VCaP (cell line): Measurements from ENCODE around the gene TAGLN3.

Experiments
- H3K27ac ChIP-seq: fragments of 450-650 bp; 2 replicates; pipeline ENCODE4 v1.5.1; 2017
- CTCF ChIP-seq: fragments of 450-650 bp; conservative IDR thresholded peaks from 2 replicates; pipeline ENCODE4 v1.5.1; 2017; ENCODE audit warnings: mild to moderate bottlenecking, moderate library complexity

The TAGLN3 gene

DNA sequence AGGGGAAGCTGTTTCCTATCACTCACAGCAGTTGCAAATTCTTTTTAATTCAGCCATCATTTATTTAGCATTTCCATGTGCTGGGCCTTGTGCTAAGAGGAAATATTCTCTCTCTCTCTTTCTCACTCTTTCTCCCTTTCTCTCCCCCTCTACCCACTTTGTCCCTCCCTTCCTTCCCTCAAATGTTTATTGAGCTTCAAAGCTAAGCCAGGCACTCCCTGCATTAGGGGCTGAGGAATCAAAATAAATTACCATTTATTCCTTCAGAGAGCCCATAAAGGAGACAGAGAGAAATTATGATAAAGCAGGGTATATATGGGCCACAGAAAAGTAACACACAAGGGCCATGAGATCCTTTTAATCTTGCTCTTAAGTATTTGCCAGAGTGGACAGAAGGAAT is 42.6 kb downstream of the TAGLN3 start:
- no peak overlapping the region for H3K27ac ChIP-seq
- TF ChIP-seq CTCF: no peak

DNA sequence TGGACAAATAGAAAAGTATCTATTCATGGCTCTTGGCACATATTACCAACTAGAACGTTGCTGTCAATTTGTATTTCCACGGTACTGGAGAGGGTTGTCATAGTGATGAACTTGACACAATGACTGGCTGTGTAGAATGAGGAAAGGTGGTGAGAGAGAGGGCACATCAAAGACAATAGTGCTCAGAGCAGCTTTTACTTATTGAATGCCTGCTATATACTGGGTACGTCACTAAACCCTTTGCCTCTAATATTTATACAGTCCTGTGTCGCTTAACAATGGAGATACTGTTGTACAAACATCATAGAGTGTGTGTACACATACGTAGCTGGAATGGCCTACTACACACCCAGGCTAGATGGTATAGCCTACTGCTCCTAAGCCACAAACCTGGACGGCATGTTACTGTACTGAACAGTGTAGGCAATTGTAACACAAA is 44.1 kb downstream of the TAGLN3 start:
- peak overlapping the region; percentile 25; the same call in 1 of the 2 replicates for H3K27ac ChIP-seq
- no peak for TF ChIP-seq CTCF

- peak overlapping the region; percentile 25; the same call in 1 of the 2 replicates for H3K27ac ChIP-seq
- peak; percentile 94 for TF ChIP-seq CTCF
Observed at GRCh38 chr3:112043621-112044201, 45.0 kb downstream of the TAGLN3 start.

DNA sequence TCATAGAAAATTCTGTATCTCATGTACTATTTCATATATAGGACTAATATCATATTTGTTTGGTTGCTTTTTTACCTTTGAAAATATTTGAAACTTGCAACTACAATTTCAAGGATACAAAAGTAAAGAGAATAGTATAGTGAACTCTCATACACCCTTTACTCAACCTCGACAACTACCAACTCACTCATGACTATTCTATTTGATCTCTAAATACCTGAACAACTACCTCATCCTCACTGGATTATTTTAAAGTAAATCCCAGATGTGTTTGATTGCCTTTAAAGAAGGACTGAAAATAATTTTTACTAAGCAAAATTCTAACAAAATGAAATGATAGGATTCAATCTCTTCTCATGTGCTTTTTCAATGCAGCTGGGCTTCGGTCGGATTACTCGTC is 47.9 kb downstream of the TAGLN3 start:
- H3K27ac ChIP-seq: no peak overlapping the region
- TF ChIP-seq CTCF: no peak

GRCh38 chr3:112047264-112047663 is 48.5 kb downstream of the TAGLN3 start:
- TF ChIP-seq CTCF: no peak

DNA sequence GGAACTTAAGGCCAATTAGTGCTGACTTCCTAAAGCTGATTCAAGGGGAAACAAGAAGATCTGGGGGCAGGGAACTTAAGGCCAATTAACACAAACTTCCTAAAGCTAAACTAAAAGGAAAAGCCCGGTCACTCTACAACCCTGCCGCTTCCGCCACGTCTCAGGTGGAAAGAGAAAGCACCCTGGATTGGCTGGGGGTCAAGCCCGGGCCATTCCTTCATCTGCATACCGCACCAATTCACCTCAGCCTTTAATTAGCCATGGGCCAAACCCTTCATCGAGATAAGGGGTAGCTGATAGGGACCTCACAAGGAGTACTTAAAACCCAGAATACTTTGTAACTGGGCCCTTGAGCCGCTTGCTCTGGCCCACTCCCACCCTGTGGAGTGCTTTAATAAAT is 50.2 kb downstream of the TAGLN3 start:
- H3K27ac ChIP-seq: no peak overlapping the region
- TF ChIP-seq CTCF: no peak

More at GRCh38 chr3:112047264-112047663, 48.5 kb downstream of the TAGLN3 start:
- no peak overlapping the region for H3K27ac ChIP-seq

- no peak for TF ChIP-seq CTCF
- H3K27ac ChIP-seq: no peak overlapping the region
Observed at GRCh38 chr3:112053229-112053628, 54.5 kb downstream of the TAGLN3 start.
